ENCODE data around the gene ELMO2.
"Not testable (repeated sequence)": the region's sequence is repeated elsewhere in the genome, so short reads cannot be mapped to it uniquely, and the experiment has no call there.

Gene ELMO2

GRCh38 chr20:46402331-46402811 is 4.0 kb downstream of the ELMO2 start:
- no peak for DNase-seq

- no peak for DNase-seq
These were observed 4.9 kb downstream of the ELMO2 start for GRCh38 chr20:46401478-46401860.

GRCh38 chr20:46400828-46401477 is 5.5 kb downstream of the ELMO2 start:
- DNase-seq = peak; percentile 76

- DNase-seq = peak; percentile 62
These were observed 6.2 kb downstream of the ELMO2 start for GRCh38 chr20:46400253-46400652.

- peak; percentile 22 for DNase-seq
These were observed 7.0 kb downstream of the ELMO2 start for GRCh38 chr20:46399401-46399800.

- DNase-seq = no peak
These were observed 7.5 kb downstream of the ELMO2 start for GRCh38 chr20:46398963-46399362.

- DNase-seq = no peak
These were observed 10.2 kb downstream of the ELMO2 start for GRCh38 chr20:46396052-46396740.

GRCh38 chr20:46394872-46395760 is 11.3 kb downstream of the ELMO2 start:
- peak; percentile 47 for DNase-seq

- DNase-seq = no peak
These were observed 12.4 kb downstream of the ELMO2 start for GRCh38 chr20:46393967-46394366.

- no peak for DNase-seq
These were observed 17.5 kb downstream of the ELMO2 start for GRCh38 chr20:46388937-46389336.

GRCh38 chr20:46388201-46388836 is 18.1 kb downstream of the ELMO2 start:
- DNase-seq = no peak

- not testable (repeated sequence) for DNase-seq
These were observed 19.4 kb downstream of the ELMO2 start for GRCh38 chr20:46387054-46387453.

- no peak for DNase-seq
These were observed 27.9 kb downstream of the ELMO2 start for GRCh38 chr20:46378412-46379009.

GRCh38 chr20:46377518-46377917 is 28.9 kb downstream of the ELMO2 start:
- DNase-seq = no peak

- DNase-seq = no peak
These were observed 30.1 kb downstream of the ELMO2 start for GRCh38 chr20:46376196-46376785.

- no peak for DNase-seq
These were observed 30.6 kb downstream of the ELMO2 start for GRCh38 chr20:46375771-46376170.

GRCh38 chr20:46374383-46374782 is 32.0 kb downstream of the ELMO2 start:
- DNase-seq = no peak

- no peak for DNase-seq
These were observed 34.8 kb downstream of the ELMO2 start for GRCh38 chr20:46371656-46372055.

- no peak for DNase-seq
These were observed 37.5 kb downstream of the ELMO2 start for GRCh38 chr20:46368902-46369268.

- no peak for DNase-seq
These were observed 38.2 kb downstream of the ELMO2 start for GRCh38 chr20:46367967-46368901.

GRCh38 chr20:46367234-46367633 is 39.2 kb downstream of the ELMO2 start:
- DNase-seq = no peak
